MCF 10A (cell line): Measurements from ENCODE around the gene KCNIP2. TPM values are rescaled to one million over a fixed set of nuclear protein-coding genes. Genes with fewer than 3 reads are reported as not detected.

ENCODE experiments used
- BruUV-seq: library from RNA; stranded (reverse); fragments of 400-500 nt; replicated peaks from 2 replicates; lab custom pipeline; 2021; lab: Mats Ljungman, UMichigan
- CTCF ChIA-PET: fragments of 300-600 bp; sonication (Branson Sonifier 250); formaldehyde crosslinking; extraction: SDS; loops from one replicate; lab custom pipeline; 2021; ENCODE audit warnings: antibody characterized with exemption, inconsistent platforms; lab: Yijun Ruan, JAX
- POLR2A ChIA-PET: fragments of 300-600, 350-650 bp; sonication (Branson Sonifier 250); formaldehyde crosslinking; extraction: SDS; loops from one replicate; lab custom pipeline; 2020; ENCODE audit warnings: antibody characterized with exemption, inconsistent platforms; lab: Yijun Ruan, JAX
- DNase-seq: peaks from one replicate; pipeline ENCODE4 v3.0.0-alpha.2; 2018; ENCODE audit not compliant: unreplicated experiment
- H3K27ac Mint-ChIP-seq: one replicate; pipeline ENCODE4 v1.8.0; 2022; ENCODE audit warnings: mild to moderate bottlenecking, low read depth, mixed read lengths; ENCODE audit not compliant: unreplicated experiment
- H3K27me3 Mint-ChIP-seq: one replicate; pipeline ENCODE4 v1.8.0; 2022; ENCODE audit warnings: mixed read lengths; ENCODE audit not compliant: insufficient read depth, unreplicated experiment
- H3K36me3 Mint-ChIP-seq: one replicate; pipeline ENCODE4 v1.8.0; 2022; ENCODE audit warnings: mild to moderate bottlenecking, moderate library complexity, mixed read lengths; ENCODE audit not compliant: insufficient read depth, unreplicated experiment
- H3K4me1 Mint-ChIP-seq: one replicate; pipeline ENCODE4 v1.8.0; 2022; ENCODE audit warnings: mixed read lengths; ENCODE audit not compliant: insufficient read depth, unreplicated experiment
- H3K4me3 Mint-ChIP-seq: one replicate; pipeline ENCODE4 v1.8.0; 2022; ENCODE audit warnings: mild to moderate bottlenecking, moderate library complexity, mixed read lengths; ENCODE audit not compliant: unreplicated experiment
- H3K9me3 Mint-ChIP-seq: one replicate; pipeline ENCODE4 v1.8.0; 2022; ENCODE audit warnings: mixed read lengths; ENCODE audit not compliant: unreplicated experiment
- intact Hi-C: fragments of 100-400 bp; cut with micrococcal nuclease; formaldehyde crosslinking; loops from 2 replicates; pipeline ENCODE4 v1.14.1; 2022
- total RNA-seq: library from RNA; stranded (reverse); gene quantifications from 2 replicates; pipeline ENCODE4 v1.2.3, GENCODE V29; 2022
- TF ChIP-seq, protein P1 (sequence below): fragments of 200-600 bp; IDR thresholded peaks from one replicate; pipeline ENCODE4 v1.8.0; 2022; ENCODE audit warnings: antibody characterized with exemption, mild to moderate bottlenecking; ENCODE audit not compliant: unreplicated experiment

KCNIP2 gene
- total RNA-seq, 1 experiment from 2014 or later: 2.1 TPM

DNA sequence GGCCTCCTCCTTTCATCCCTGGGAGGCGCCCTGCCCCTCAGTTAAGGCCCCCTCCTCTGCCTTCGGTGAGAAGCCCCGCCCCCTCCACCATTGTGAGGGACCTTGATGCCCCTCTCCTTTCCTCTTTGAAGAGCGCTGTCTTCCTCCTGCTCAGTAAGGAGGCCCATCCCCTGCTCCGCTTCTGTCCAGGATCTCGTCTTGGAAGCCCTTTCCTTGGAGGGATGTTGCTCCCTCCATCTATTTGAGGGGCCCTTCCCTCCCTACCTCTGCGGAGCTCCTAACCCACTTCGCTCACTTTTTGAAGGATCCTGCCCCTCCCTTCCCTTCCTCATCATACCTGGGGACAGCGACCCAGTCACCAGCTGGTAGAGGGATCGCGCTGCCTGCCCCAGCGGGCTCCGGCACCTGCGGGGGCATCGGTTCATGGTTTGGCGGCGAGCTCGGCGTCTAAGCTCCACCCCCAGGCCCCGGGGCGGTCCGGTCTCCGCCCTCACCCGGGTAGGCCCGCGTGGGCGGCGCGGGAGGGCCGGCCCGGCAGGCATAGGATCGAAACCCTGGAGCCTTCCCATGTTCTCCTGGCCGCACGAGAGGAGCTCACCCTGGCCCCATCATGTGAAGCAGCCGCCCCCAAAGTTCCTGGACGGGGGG is 4.1 kb downstream of the KCNIP2 start:
- POLR2A ChIA-PET: interaction anchor here (2.4 kb wide), 1 partner anchor 21 kb away, joined by 16 read pairs; the partner anchor contains the start of gene OGA
- TF ChIP-seq, protein P1, sequence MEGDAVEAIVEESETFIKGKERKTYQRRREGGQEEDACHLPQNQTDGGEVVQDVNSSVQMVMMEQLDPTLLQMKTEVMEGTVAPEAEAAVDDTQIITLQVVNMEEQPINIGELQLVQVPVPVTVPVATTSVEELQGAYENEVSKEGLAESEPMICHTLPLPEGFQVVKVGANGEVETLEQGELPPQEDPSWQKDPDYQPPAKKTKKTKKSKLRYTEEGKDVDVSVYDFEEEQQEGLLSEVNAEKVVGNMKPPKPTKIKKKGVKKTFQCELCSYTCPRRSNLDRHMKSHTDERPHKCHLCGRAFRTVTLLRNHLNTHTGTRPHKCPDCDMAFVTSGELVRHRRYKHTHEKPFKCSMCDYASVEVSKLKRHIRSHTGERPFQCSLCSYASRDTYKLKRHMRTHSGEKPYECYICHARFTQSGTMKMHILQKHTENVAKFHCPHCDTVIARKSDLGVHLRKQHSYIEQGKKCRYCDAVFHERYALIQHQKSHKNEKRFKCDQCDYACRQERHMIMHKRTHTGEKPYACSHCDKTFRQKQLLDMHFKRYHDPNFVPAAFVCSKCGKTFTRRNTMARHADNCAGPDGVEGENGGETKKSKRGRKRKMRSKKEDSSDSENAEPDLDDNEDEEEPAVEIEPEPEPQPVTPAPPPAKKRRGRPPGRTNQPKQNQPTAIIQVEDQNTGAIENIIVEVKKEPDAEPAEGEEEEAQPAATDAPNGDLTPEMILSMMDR: no peak
- DNase-seq: peak; percentile 56
- H3K9me3 Mint-ChIP-seq: no peaks in the 10 kb centered on the region
- peaks cover 7% of the 10 kb centered on the region for H3K36me3 Mint-ChIP-seq
- peaks cover 21% of the 10 kb centered on the region for H3K4me1 Mint-ChIP-seq
- peak overlapping the region; percentile 57 for H3K4me3 Mint-ChIP-seq
- intact Hi-C loops: loop anchor here (1.0 kb wide), 3 partner anchors 50 to 234 kb away; no protein-coding TSS in a partner anchor
- no peak overlapping the region for H3K27ac Mint-ChIP-seq
- no peaks in the 10 kb centered on the region for H3K27me3 Mint-ChIP-seq
- CTCF ChIA-PET: interaction anchor here (0.6 to 3.5 kb wide), 12 partner anchors 7 to 289 kb away, joined by 3 to 69 read pairs (median 6); no protein-coding TSS in a partner anchor
- no TSS peak for BruUV-seq

DNA sequence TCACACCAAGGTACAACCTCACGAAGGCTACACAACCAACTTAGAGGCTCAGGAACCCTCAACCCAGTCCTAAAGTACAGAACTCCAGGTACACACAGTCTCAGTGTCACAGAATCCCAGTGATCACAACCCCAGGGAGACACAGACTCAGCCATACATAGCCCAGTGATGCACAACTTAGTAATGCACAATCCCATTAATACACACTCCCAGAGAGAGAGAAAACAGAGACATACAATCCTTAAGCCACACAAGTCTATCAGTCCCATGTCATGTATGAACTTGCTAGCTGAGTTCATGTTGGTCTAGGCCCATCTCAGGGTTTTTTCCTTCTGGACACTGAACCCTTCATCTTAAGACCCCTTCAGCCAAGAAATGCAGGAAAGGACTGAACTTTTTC is 4.6 kb downstream of the KCNIP2 start:
- peaks cover 2% of the 10 kb centered on the region for H3K36me3 Mint-ChIP-seq
- TF ChIP-seq, protein P1: no peak
- H3K4me1 Mint-ChIP-seq: peaks cover 22% of the 10 kb centered on the region
- intact Hi-C loops: no loop called here
- H3K4me3 Mint-ChIP-seq: peak overlapping the region; percentile 35
- CTCF ChIA-PET: interaction anchor here (0.6 to 4.6 kb wide), 8 partner anchors 11 to 288 kb away, joined by 3 to 69 read pairs (median 4); no protein-coding TSS in a partner anchor
- POLR2A ChIA-PET: interaction anchor here (2.4 kb wide), 1 partner anchor 20 kb away, joined by 16 read pairs; the partner anchor contains the start of gene OGA
- no peaks in the 10 kb centered on the region for H3K9me3 Mint-ChIP-seq
- no peaks in the 10 kb centered on the region for H3K27me3 Mint-ChIP-seq
- no peak for DNase-seq
- no peak overlapping the region for H3K27ac Mint-ChIP-seq
- no TSS peak for BruUV-seq

DNA sequence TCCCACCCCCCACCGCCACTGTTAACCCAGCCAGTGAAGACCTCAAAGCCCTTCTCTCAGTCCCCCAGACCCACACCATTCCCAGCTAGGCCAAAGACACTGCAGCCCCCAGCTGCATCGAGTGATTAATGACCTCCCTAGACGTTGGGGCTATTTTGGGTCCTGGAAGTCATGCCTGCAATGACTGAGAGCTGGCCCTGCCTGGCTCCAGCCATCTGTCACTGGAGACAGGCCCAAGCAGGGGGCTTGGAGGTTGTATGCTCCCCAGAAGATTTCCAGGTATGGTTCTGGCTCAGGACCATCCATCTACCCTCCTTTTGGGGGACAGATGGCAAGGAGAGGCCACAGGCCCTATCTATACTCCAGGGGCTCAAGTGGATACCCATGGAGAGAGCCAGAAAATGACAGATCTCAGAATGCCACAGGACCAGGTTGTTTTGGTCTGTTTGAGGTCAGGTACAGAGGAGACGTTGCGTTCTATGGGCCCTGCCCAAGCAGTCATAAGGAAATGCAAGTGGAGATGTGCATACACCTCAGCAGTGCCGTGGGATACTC is 5.1 kb downstream of the KCNIP2 start:
- no peak for DNase-seq
- Mint-ChIP-seq H3K27me3 (no peaks in the 10 kb centered on the region), H3K36me3 (no peaks in the 10 kb centered on the region), H3K4me1 (peaks cover 22% of the 10 kb centered on the region), H3K27ac (no peak overlapping the region), H3K4me3 (peak overlapping the region; percentile 35), H3K9me3 (no peaks in the 10 kb centered on the region)
- intact Hi-C loops: no loop called here
- TF ChIP-seq, protein P1: no peak
- POLR2A ChIA-PET: no interaction called here
- CTCF ChIA-PET: interaction anchor here (0.5 to 4.6 kb wide), 4 partner anchors 18 to 781 kb away, joined by 3 to 53 read pairs (median 4); no protein-coding TSS in a partner anchor
- BruUV-seq: no TSS peak

DNA sequence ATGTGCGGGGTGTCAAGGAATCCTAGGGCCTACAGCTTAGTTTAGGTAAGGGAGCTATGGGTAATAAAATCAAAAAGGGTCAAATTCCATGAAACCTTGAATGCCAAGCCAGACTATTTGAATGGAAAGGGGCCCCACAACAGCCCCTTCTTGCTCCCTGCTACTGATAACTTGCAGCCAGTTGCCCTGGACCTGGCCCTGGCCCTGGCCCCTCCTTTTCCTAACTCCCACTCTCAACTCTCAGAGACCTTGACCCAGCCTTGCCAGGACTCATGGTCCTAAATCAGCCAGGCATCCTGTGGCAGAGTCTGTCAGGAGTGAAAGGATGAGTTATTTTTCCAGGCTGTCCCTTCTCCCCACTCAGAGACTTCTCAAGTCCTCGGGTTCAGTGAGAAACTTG is 5.9 kb downstream of the KCNIP2 start:
- no peak for DNase-seq
- Mint-ChIP-seq H3K27me3 (no peaks in the 10 kb centered on the region), H3K27ac (no peak overlapping the region), H3K9me3 (no peaks in the 10 kb centered on the region), H3K4me3 (no peak overlapping the region), H3K4me1 (peaks cover 22% of the 10 kb centered on the region), H3K36me3 (no peaks in the 10 kb centered on the region)
- intact Hi-C loops: no loop called here
- POLR2A ChIA-PET: interaction anchor here (1.2 kb wide), 1 partner anchor 19 kb away, joined by 3 read pairs; the partner anchor contains the start of gene OGA
- no TSS peak for BruUV-seq
- TF ChIP-seq, protein P1: no peak
- CTCF ChIA-PET: interaction anchor here (0.6 to 4.6 kb wide), 10 partner anchors 8 to 229 kb away, joined by 3 to 53 read pairs (median 4); partner anchors contain the start of genes HPS6 and OGA
